ENCODE measurements around the gene ZFP36.

ZFP36 gene

DNA sequence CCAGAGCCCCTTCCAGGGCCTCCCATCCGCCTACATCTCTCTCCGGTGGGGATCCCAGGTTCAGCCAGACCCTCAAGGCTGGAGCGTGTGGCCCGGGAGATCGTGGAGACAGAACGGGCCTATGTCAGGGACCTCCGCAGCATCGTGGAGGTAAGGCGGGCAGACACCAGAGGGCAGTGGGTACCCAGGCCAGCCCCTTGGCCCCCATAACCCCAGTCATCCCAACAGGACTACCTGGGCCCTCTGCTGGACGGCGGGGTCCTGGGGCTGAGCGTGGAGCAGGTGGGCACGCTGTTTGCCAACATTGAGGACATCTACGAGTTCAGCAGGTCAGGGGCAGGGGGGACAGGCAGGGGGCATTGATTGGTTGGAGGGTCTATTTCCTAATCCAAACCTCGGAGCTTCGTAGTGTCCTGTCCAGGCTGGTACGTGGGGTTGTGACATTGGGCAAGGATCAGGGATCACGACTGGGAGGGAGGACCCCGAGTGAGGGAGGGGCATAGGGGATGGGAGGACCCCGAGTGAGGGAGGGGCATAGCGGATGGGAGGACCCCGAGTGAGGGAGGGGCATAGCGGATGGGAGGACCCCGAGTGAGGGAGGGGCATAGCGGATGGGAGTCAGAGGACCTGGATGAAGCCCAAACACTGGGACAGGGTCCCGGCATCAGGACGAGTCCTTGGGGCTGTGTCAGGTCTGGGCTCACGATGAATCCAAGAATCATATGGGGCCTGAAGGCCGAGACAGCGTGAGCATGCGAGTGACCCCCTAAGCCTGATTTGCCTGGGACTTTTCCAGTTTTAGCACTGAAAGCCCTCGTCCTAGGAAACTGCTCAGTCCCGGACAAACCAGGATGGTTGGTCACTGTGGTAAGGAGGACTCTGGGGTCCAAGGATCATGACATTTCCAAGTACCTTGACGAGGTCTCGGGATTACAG is 8.7 kb downstream of the ZFP36 start:
- peaks cover 22% of the 10 kb centered on the region for H3K4me1 ChIP-seq (ENCODE audit: low read length)
- H3K27ac ChIP-seq (ENCODE audit: low read length) = no peak overlapping the region
- H3K9me3 ChIP-seq (ENCODE audit: insufficient read depth, low read length) = no peaks in the 10 kb centered on the region
- H3K9ac ChIP-seq (ENCODE audit: low read length) = no peak overlapping the region
- peaks cover 32% of the 10 kb centered on the region for H3K36me3 ChIP-seq (replicated peaks; ENCODE audit: low read depth, low read length)
- peaks cover 7% of the 10 kb centered on the region; the same call in 1 of the 2 replicates for H4K20me1 ChIP-seq (ENCODE audit: insufficient read depth, low read length)
- H2AFZ ChIP-seq (ENCODE audit: low read depth, low read length) = no peak overlapping the region
- TF ChIP-seq, protein P1, sequence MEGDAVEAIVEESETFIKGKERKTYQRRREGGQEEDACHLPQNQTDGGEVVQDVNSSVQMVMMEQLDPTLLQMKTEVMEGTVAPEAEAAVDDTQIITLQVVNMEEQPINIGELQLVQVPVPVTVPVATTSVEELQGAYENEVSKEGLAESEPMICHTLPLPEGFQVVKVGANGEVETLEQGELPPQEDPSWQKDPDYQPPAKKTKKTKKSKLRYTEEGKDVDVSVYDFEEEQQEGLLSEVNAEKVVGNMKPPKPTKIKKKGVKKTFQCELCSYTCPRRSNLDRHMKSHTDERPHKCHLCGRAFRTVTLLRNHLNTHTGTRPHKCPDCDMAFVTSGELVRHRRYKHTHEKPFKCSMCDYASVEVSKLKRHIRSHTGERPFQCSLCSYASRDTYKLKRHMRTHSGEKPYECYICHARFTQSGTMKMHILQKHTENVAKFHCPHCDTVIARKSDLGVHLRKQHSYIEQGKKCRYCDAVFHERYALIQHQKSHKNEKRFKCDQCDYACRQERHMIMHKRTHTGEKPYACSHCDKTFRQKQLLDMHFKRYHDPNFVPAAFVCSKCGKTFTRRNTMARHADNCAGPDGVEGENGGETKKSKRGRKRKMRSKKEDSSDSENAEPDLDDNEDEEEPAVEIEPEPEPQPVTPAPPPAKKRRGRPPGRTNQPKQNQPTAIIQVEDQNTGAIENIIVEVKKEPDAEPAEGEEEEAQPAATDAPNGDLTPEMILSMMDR (IDR thresholded peaks at IDR 0.05; ENCODE audit: low read depth, low read length) = no peak
- no peak for TF ChIP-seq EZH2phosphoT487 (IDR thresholded peaks at IDR 0.05; ENCODE audit: low read depth)
- H3K27me3 ChIP-seq (ENCODE audit: low read depth, low read length) = no peaks in the 10 kb centered on the region
- peaks cover 25% of the 10 kb centered on the region for H3K79me2 ChIP-seq (ENCODE audit: low read length)
- no peak overlapping the region for H3K4me3 ChIP-seq (ENCODE audit: low read length)
- no peak overlapping the region for H3K4me2 ChIP-seq (ENCODE audit: low read length)

DNA sequence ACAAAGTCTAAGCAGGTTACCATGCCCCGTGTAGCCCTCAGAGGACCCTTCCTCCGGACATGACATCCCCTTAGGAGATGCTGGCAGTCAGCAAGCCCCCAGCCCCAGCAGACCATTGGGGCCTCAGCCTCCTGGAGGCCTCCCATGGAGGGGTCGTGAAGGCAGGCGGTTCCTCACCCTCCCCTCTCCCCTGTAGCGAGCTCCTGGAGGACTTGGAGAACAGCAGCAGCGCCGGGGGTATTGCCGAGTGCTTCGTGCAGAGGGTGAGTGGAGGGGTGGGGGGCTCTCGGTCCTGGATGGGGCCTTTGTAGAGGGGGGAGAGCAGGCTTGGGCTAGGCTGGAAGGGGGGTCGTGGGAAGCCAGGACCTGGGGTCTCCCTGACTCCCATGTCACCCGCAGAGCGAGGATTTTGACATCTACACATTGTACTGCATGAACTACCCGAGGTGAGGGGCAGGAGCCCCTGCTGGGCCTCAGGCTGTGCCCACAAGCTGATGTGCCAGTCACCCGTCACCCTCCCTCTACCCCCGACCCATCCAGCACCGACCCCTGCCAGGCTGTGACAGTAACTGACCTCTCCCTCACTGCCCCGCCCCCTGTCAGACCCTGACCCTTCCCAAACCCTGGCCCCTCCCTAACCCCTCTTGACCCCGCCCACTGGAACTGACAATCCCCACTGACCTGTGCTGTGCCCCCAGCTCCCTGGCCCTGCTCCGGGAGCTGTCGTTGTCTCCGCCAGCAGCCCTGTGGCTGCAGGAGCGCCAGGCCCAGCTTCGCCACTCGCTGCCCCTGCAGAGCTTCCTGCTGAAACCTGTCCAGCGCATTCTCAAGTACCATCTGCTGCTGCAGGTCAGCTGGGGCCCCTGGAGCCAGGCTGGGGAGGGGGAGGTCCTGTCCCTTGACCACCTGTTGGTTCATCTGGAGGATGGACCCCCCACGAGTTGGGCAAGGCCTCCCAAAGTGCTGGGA is 9.8 kb downstream of the ZFP36 start:
- peaks cover 7% of the 10 kb centered on the region; the same call in 1 of the 2 replicates for H4K20me1 ChIP-seq (ENCODE audit: insufficient read depth, low read length)
- H3K4me1 ChIP-seq (ENCODE audit: low read length) = peaks cover 12% of the 10 kb centered on the region
- peaks cover 18% of the 10 kb centered on the region for H3K79me2 ChIP-seq (ENCODE audit: low read length)
- no peaks in the 10 kb centered on the region for H3K27me3 ChIP-seq (ENCODE audit: low read depth, low read length)
- no peaks in the 10 kb centered on the region for H3K9me3 ChIP-seq (ENCODE audit: insufficient read depth, low read length)
- no peak overlapping the region for H3K4me2 ChIP-seq (ENCODE audit: low read length)
- H3K27ac ChIP-seq (ENCODE audit: low read length) = no peak overlapping the region
- H3K36me3 ChIP-seq (replicated peaks; ENCODE audit: low read depth, low read length) = peaks cover 34% of the 10 kb centered on the region
- H3K9ac ChIP-seq (ENCODE audit: low read length) = no peak overlapping the region
- H3K4me3 ChIP-seq (ENCODE audit: low read length) = no peak overlapping the region
- TF ChIP-seq, protein P1 (IDR thresholded peaks at IDR 0.05; ENCODE audit: low read depth, low read length) = no peak
- no peak for TF ChIP-seq EZH2phosphoT487 (IDR thresholded peaks at IDR 0.05; ENCODE audit: low read depth)
- H2AFZ ChIP-seq (ENCODE audit: low read depth, low read length) = no peak overlapping the region

DNA sequence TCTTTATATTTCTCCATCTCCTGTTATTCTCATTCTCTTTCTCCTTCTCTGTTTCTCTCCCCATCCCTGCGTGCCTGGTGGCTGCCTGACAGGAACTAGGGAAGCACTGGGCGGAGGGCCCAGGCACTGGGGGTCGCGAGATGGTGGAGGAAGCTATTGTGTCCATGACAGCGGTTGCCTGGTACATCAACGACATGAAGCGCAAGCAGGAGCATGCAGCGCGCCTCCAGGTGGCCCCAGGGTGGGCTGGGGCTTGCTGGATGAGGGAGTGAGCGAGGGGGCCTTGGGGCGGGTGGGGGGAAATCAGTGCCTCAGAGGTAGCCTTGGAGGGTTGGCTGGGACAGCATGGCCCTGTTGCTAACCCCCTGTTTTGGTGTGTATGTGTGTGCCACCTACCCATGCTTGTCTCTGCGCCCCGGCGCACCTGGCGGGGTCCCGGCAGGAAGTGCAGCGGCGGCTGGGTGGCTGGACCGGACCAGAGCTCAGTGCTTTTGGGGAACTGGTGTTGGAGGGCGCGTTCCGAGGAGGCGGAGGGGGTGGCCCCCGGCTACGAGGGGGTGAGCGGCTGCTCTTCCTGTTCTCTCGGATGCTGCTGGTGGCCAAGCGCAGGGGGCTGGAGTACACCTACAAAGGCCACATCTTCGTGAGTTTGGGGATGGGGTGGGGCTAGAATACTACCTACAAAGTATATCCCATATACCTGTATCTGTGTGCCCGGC is 11.0 kb downstream of the ZFP36 start:
- no peak overlapping the region for H3K27ac ChIP-seq (ENCODE audit: low read length)
- peaks cover 39% of the 10 kb centered on the region for H3K36me3 ChIP-seq (replicated peaks; ENCODE audit: low read depth, low read length)
- H3K9me3 ChIP-seq (ENCODE audit: insufficient read depth, low read length) = no peaks in the 10 kb centered on the region
- no peak overlapping the region for H3K4me2 ChIP-seq (ENCODE audit: low read length)
- H3K9ac ChIP-seq (ENCODE audit: low read length) = no peak overlapping the region
- no peak overlapping the region for H3K4me3 ChIP-seq (ENCODE audit: low read length)
- TF ChIP-seq EZH2phosphoT487 (IDR thresholded peaks at IDR 0.05; ENCODE audit: low read depth) = no peak
- TF ChIP-seq, protein P1 (IDR thresholded peaks at IDR 0.05; ENCODE audit: low read depth, low read length) = no peak
- H3K79me2 ChIP-seq (ENCODE audit: low read length) = peaks cover 18% of the 10 kb centered on the region
- H3K27me3 ChIP-seq (ENCODE audit: low read depth, low read length) = no peaks in the 10 kb centered on the region
- H4K20me1 ChIP-seq (ENCODE audit: insufficient read depth, low read length) = peaks cover 7% of the 10 kb centered on the region; the same call in 1 of the 2 replicates
- H3K4me1 ChIP-seq (ENCODE audit: low read length) = peaks cover 9% of the 10 kb centered on the region
- no peak overlapping the region for H2AFZ ChIP-seq (ENCODE audit: low read depth, low read length)
